ENCODE measurements around the gene G6PC2. TPM values are rescaled to one million over a fixed set of nuclear protein-coding genes. Genes with fewer than 3 reads are reported as not detected.
A peak's percentile ranks its signal among the peaks of the same experiment; 100 is the strongest.

Gene G6PC2
- total and polyA plus RNA-seq, 7 donors, result 0.06 to 0.60 TPM; not detected in 5

GRCh38 chr2:168941297-168941696 is 40.2 kb downstream of the G6PC2 start:
- H3K9me3 ChIP-seq, result no peaks in the 10 kb centered on the region
- no peaks in the 10 kb centered on the region for H3K4me1 ChIP-seq
- no peak overlapping the region for H3K4me3 ChIP-seq
- H3K36me3 ChIP-seq, result no peaks in the 10 kb centered on the region
- H3K27ac ChIP-seq, result no peak overlapping the region
- no peaks in the 10 kb centered on the region for H3K27me3 ChIP-seq
- DNase-seq, result no peak
- intact Hi-C loops (cut with DNase I), result no loop called here
- TF ChIP-seq EP300 (IDR thresholded peaks at IDR 0.05), result no peak
- TF ChIP-seq, protein P1, sequence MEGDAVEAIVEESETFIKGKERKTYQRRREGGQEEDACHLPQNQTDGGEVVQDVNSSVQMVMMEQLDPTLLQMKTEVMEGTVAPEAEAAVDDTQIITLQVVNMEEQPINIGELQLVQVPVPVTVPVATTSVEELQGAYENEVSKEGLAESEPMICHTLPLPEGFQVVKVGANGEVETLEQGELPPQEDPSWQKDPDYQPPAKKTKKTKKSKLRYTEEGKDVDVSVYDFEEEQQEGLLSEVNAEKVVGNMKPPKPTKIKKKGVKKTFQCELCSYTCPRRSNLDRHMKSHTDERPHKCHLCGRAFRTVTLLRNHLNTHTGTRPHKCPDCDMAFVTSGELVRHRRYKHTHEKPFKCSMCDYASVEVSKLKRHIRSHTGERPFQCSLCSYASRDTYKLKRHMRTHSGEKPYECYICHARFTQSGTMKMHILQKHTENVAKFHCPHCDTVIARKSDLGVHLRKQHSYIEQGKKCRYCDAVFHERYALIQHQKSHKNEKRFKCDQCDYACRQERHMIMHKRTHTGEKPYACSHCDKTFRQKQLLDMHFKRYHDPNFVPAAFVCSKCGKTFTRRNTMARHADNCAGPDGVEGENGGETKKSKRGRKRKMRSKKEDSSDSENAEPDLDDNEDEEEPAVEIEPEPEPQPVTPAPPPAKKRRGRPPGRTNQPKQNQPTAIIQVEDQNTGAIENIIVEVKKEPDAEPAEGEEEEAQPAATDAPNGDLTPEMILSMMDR (IDR thresholded peaks at IDR 0.05), result no peak
- no peak for TF ChIP-seq POLR2AphosphoS5 (IDR thresholded peaks at IDR 0.05)
- no peak for TF ChIP-seq POLR2A (IDR thresholded peaks at IDR 0.05)

DNA sequence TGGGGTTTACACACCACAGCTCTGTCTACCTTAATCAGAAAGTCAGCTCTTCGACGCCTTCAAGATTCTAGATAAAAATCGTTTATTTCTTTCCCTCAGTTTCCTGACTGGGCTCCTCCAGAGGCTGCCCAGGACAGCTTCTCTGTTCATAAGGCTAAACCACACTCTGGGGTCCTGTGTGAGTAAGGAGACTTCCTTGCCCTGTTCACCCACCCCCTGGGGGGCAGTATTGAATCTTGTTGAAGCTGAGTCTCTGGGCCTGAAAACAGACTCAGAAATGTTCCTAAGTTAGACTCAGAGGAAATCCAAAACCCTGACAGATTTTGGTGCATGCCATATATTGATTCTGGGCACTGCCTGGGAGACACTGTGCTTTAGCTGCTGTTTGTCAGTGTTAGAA is 43.0 kb downstream of the G6PC2 start:
- intact Hi-C loops (cut with DNase I), result no loop called here
- no peaks in the 10 kb centered on the region for H3K36me3 ChIP-seq
- WGBS, 2 donors, result 81 to 86% methylated on average over 3 of the region's 3 CpGs
- no peak for DNase-seq
- no peaks in the 10 kb centered on the region for H3K27me3 ChIP-seq
- no peak overlapping the region for H3K27ac ChIP-seq
- no peak overlapping the region for H3K4me3 ChIP-seq
- no peaks in the 10 kb centered on the region for H3K4me1 ChIP-seq
- H3K9me3 ChIP-seq, result no peaks in the 10 kb centered on the region
- TF ChIP-seq EP300 (IDR thresholded peaks at IDR 0.05) (no peak), POLR2A (IDR thresholded peaks at IDR 0.05) (no peak), POLR2AphosphoS5 (IDR thresholded peaks at IDR 0.05) (no peak)
- TF ChIP-seq, protein P1 (IDR thresholded peaks at IDR 0.05), result no peak

- no peak for DNase-seq
- no peak overlapping the region for H3K4me3 ChIP-seq
- no peaks in the 10 kb centered on the region for H3K27me3 ChIP-seq
- H3K36me3 ChIP-seq, result no peaks in the 10 kb centered on the region
- no peaks in the 10 kb centered on the region for H3K9me3 ChIP-seq
- TF ChIP-seq, protein P1 (IDR thresholded peaks at IDR 0.05), result no peak
- no peak for TF ChIP-seq POLR2A (IDR thresholded peaks at IDR 0.05)
- no peak for TF ChIP-seq POLR2AphosphoS5 (IDR thresholded peaks at IDR 0.05)
- TF ChIP-seq EP300 (IDR thresholded peaks at IDR 0.05), result no peak
- H3K4me1 ChIP-seq, result no peaks in the 10 kb centered on the region
- no peak overlapping the region for H3K27ac ChIP-seq
- WGBS, 2 donors, result 43 to 51% methylated on average over 4 of the region's 4 CpGs
- intact Hi-C loops (cut with DNase I), result no loop called here
Observed at GRCh38 chr2:168945508-168945907, 44.4 kb downstream of the G6PC2 start.

- H3K4me1 ChIP-seq, result no peaks in the 10 kb centered on the region
- H3K4me3 ChIP-seq, result no peak overlapping the region
- H3K36me3 ChIP-seq, result no peaks in the 10 kb centered on the region
- intact Hi-C loops (cut with DNase I), result no loop called here
- TF ChIP-seq, protein P1 (IDR thresholded peaks at IDR 0.05), result peak in 2 of 4 experiments; percentile 25
- TF ChIP-seq POLR2AphosphoS5 (IDR thresholded peaks at IDR 0.05) (no peak), POLR2A (IDR thresholded peaks at IDR 0.05) (no peak)
- no peaks in the 10 kb centered on the region for H3K9me3 ChIP-seq
- no peak for DNase-seq
- no peak overlapping the region for H3K27ac ChIP-seq
- H3K27me3 ChIP-seq, result no peaks in the 10 kb centered on the region
- WGBS, 2 donors, result 48 to 63% methylated on average over 6 of the region's 6 CpGs
Observed at GRCh38 chr2:168948621-168949212, 47.6 kb downstream of the G6PC2 start.

DNA sequence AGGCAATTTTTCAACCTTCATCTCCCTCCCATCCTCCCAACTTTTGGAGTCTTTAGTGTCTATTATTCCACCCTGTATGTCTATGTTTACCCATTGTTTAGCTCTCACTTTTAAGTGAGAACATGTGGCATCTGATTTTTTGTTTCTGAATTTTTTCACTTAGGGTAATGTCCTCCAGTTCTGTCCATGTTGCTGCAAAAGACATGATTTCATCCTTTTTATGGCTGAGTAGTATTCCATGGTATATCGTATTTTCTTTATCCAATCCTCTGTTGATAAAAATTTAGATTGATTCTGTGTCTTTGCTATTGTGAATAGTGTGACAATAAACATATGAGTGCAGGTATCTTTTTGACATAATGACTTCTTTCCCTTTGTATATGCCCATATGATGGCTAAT is 48.2 kb downstream of the G6PC2 start:
- intact Hi-C loops (cut with DNase I), result no loop called here
- WGBS, 2 donors, result 97 to 99% methylated on average over 1 of the region's 1 CpG

More for the DNA sequence above, 48.2 kb downstream of the G6PC2 start:
- no peak for DNase-seq
- no peaks in the 10 kb centered on the region for H3K4me1 ChIP-seq
- no peak overlapping the region for H3K27ac ChIP-seq
- H3K4me3 ChIP-seq, result no peak overlapping the region
- no peaks in the 10 kb centered on the region for H3K36me3 ChIP-seq
- no peaks in the 10 kb centered on the region for H3K27me3 ChIP-seq
- H3K9me3 ChIP-seq, result no peaks in the 10 kb centered on the region
- TF ChIP-seq, protein P1 (IDR thresholded peaks at IDR 0.05), result no peak
- TF ChIP-seq POLR2AphosphoS5 (IDR thresholded peaks at IDR 0.05) (no peak), EP300 (IDR thresholded peaks at IDR 0.05) (no peak), POLR2A (IDR thresholded peaks at IDR 0.05) (no peak)

Data from sigmoid colon (tissue), 7 donors.